Adrenal gland (tissue), 5 donors: ENCODE measurements around the gene SYT13.

Experiments used
- CTCF ChIP-seq, 6 experiments: fragments of 450-650 bp in 4 of 6; fragments of 200-600 bp in 2 of 6; sonication (generic) in 1 of 6; IDR thresholded peaks; 1 replicate in 5 of 6; 2 replicates in 1 of 6; pipeline versions ENCODE4 v1.5.1 to v1.8.0; 2016 to 2021; ENCODE audit warnings: antibody characterized with exemption in 6 of 6, mild to moderate bottlenecking in 2 of 6, moderate library complexity in 1 of 6
- POLR2A ChIP-seq, 2 donors: fragments of 450-650 bp; IDR thresholded peaks; one replicate each; pipeline ENCODE4 v1.6.1; 2017; ENCODE audit warnings: antibody characterized with exemption in 2 of 2, mild to moderate bottlenecking in 2 of 2, moderate library complexity in 1 of 2
- donor health status: DM: no; HTN: no; CAD: no.

DNA sequence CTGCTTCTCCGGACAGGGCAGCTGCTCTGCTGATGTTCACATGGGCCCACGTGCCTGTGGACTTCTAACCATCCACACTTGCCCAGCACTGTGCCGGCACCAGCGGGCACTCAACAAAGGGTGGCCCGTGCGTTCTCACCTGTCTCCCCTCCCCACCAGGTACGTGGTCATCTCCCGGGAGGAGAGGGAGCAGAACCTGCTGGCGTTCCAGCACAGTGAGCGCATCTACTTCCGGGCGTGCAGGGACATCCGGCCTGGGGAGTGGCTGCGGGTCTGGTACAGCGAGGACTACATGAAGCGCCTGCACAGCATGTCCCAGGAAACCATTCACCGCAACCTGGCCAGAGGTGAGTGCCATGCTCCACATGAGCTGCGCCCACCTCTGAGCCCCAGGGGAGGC lies 66.7 kb downstream of the SYT13 start:
- TF ChIP-seq CTCF (IDR thresholded peaks at IDR 0.05) (no peak), POLR2A (IDR thresholded peaks at IDR 0.05) (no peak)
